GM06990 (cell line): ENCODE results near the gene TEX54.

Experiments
- DNase-seq: peaks from one replicate; pipeline ENCODE4 v3.0.0-alpha.2; 2011; ENCODE audit not compliant: insufficient read length; ENCODE audit errors: extremely low read depth
- H3K27me3 ChIP-seq: replicated peaks from 2 replicates; pipeline ENCODE4 v1.6.0; 2011; ENCODE audit warnings: low read length; ENCODE audit not compliant: control insufficient read depth, insufficient read depth
- H3K36me3 ChIP-seq: 2 replicates; pipeline ENCODE4 v1.5.1; 2011; ENCODE audit warnings: low read length; ENCODE audit not compliant: control insufficient read depth, insufficient read depth
- H3K4me3 ChIP-seq: replicated peaks from 2 replicates; pipeline ENCODE4 v1.5.1; 2011; ENCODE audit warnings: low read depth, mild to moderate bottlenecking, control low read depth, low read length
- TF ChIP-seq, protein P1 (sequence below): IDR thresholded peaks from 2 replicates; pipeline ENCODE4 v1.5.1; 2011; ENCODE audit warnings: low read length, control low read depth, mild to moderate bottlenecking, inconsistent platforms; ENCODE audit not compliant: insufficient read depth, poor library complexity, severe bottlenecking

TEX54 gene

DNA sequence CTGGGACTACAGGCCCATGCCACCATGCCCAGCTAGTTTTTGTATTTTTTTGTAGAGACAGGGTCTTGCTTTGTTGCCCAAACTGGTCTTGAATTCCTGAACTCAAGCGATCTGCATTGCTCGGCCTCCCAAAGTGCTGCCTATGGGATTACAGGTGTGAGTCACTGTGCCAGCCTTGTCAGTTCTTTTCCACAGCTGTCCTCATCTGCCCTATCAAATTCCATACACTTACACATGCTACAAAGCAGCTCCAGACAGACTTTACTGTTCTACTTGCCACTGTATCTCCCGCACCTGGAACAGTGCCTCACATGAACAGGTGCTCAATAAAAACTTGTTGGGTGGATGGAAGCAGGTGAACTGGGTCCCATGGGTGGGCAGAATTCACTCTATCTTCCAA is 9.0 kb downstream of the TEX54 start:
- no peaks in the 10 kb centered on the region for H3K27me3 ChIP-seq
- TF ChIP-seq, protein P1, sequence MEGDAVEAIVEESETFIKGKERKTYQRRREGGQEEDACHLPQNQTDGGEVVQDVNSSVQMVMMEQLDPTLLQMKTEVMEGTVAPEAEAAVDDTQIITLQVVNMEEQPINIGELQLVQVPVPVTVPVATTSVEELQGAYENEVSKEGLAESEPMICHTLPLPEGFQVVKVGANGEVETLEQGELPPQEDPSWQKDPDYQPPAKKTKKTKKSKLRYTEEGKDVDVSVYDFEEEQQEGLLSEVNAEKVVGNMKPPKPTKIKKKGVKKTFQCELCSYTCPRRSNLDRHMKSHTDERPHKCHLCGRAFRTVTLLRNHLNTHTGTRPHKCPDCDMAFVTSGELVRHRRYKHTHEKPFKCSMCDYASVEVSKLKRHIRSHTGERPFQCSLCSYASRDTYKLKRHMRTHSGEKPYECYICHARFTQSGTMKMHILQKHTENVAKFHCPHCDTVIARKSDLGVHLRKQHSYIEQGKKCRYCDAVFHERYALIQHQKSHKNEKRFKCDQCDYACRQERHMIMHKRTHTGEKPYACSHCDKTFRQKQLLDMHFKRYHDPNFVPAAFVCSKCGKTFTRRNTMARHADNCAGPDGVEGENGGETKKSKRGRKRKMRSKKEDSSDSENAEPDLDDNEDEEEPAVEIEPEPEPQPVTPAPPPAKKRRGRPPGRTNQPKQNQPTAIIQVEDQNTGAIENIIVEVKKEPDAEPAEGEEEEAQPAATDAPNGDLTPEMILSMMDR, result no peak
- no peak overlapping the region for H3K4me3 ChIP-seq
- DNase-seq, result no peak
- peaks cover 32% of the 10 kb centered on the region for H3K36me3 ChIP-seq

DNA sequence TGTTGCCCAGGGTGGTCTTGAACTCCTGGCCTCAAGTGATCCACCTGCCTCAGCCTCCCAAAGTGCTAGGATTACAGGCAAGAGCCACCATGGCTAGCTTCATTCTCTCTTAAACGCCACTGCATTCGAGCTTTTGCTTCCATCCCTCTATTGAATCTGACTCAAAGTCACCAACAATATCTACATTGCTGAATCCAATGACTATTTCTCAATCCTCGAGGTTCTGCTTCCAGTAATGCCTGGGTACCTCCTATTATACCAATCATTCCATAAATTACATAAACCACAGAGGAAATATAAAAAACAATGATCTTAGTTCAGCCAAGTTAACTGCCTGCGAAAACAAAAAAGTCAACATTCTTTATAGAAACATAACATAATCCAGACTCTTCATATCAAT is 15.5 kb downstream of the TEX54 start:
- peaks cover 3% of the 10 kb centered on the region for H3K36me3 ChIP-seq
- H3K4me3 ChIP-seq, result no peak overlapping the region
- TF ChIP-seq, protein P1, result no peak
- no peaks in the 10 kb centered on the region for H3K27me3 ChIP-seq
- DNase-seq, result no peak

DNA sequence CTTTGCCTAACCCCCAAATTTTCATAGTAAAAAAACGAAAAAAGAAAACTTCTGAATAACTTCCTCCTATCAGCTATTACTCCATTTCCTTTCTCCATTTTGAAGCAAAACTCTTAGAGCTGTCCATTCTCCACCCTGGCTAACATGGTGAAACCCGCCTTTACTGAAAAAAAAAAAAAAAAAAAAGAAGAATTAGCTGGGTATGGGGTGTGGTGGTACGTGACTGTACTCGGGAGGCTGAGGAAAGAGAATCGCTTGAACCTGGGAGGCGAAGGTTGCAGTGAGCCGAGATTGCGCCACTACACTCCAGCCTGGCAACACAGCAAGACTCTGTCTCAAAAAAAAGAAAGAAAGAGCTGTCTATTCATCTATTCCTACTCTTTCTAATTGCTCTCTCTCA is 16.1 kb downstream of the TEX54 start:
- no peaks in the 10 kb centered on the region for H3K27me3 ChIP-seq
- TF ChIP-seq, protein P1, result no peak
- DNase-seq, result no peak
- H3K4me3 ChIP-seq, result no peak overlapping the region
- peaks cover 3% of the 10 kb centered on the region for H3K36me3 ChIP-seq

DNA sequence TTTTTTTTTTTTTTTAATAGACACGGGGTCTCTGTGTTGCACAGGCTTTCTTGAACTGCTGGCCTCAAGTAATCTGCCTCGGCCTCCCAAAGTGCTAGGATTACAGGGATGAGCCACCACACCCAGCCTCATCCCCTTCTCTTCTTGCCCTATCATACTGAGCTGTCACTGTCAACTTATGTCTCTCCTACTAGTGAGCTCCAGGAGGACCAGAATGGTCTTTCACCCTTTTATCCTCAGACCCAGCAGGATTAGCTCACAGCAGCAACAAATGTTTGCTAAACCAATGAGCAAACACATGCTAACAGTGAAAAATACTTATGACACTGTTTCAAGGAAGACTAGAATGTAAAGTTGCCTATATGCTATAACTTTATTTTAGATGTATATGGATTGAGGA is 21.0 kb downstream of the TEX54 start:
- TF ChIP-seq, protein P1, result no peak
- no peak for DNase-seq
- no peaks in the 10 kb centered on the region for H3K27me3 ChIP-seq
- H3K4me3 ChIP-seq, result no peak overlapping the region
- peaks cover 1% of the 10 kb centered on the region; the same call in 1 of the 2 replicates for H3K36me3 ChIP-seq

DNA sequence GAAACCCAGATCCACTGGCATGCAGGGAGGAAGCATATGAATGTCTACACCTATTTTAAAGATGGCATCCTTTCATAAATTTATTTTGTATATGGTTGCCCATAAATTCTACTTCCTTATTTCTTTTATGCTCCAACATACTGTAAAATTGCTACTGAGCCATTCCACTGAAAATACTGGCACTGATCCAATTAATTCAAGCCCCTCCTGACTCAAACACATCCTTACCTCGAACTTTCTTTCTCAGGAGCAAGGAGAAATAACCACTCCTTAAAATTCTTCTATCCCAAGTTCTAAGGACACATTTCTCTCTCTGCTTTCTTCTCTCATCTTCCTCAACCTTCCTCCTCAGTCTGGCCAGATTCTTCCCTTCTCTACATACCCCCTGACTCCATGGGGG is 21.9 kb downstream of the TEX54 start:
- TF ChIP-seq, protein P1, result no peak
- H3K27me3 ChIP-seq, result no peaks in the 10 kb centered on the region
- no peaks in the 10 kb centered on the region; the same call in 1 of the 2 replicates for H3K36me3 ChIP-seq
- H3K4me3 ChIP-seq, result no peak overlapping the region
- DNase-seq, result no peak

DNA sequence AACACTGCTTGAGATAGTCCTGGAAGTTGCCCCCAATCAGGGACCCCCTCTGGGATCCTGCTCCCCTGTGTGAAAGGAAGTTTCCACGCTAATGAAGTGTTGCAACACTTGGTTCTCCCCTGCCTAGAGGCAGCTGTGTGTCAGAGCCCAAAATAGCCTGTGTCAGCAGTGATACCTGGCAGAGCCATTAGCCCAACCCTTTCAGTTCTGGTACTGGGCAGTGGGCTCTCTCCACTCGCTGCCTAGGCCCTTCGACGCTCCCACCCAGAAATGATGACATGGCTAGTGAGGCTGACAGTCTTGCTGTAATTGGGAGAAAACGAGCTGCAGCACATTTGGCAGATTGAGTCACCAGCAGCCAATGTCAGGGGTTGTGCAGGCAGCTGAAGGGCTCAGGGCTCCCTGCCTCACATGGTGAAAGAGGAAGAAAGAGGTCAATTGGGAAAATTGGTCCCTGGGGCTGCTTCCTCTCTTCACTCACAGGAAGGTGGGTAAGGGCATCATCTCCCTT is 26.0 kb downstream of the TEX54 start:
- peaks cover 6% of the 10 kb centered on the region for H3K36me3 ChIP-seq
- peak overlapping the region; percentile 78 for H3K4me3 ChIP-seq
- TF ChIP-seq, protein P1, result no peak
- DNase-seq, result no peak
- no peaks in the 10 kb centered on the region for H3K27me3 ChIP-seq
